Measurements from ENCODE around the gene TYW3.

DNA sequence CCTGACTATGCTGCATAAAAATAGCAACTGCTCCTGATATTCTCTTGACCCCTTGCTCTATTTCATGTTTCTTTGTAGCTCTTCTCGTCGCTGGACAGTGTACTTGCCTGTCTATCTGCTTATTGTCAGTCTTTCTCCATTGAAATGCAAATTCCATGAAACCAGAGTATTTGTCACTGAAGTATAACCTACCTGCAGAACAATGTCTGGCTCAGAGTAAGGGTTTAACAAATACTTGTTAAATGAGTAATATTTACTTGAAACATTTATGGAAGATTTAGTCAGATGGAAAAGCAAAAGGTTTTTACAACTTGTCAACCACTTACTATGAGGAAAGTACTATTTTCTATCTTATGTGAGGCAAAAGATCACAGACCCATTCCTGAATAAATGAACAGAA, 39.5 kb upstream of the TYW3 start:
- TF ChIP-seq, protein P1, sequence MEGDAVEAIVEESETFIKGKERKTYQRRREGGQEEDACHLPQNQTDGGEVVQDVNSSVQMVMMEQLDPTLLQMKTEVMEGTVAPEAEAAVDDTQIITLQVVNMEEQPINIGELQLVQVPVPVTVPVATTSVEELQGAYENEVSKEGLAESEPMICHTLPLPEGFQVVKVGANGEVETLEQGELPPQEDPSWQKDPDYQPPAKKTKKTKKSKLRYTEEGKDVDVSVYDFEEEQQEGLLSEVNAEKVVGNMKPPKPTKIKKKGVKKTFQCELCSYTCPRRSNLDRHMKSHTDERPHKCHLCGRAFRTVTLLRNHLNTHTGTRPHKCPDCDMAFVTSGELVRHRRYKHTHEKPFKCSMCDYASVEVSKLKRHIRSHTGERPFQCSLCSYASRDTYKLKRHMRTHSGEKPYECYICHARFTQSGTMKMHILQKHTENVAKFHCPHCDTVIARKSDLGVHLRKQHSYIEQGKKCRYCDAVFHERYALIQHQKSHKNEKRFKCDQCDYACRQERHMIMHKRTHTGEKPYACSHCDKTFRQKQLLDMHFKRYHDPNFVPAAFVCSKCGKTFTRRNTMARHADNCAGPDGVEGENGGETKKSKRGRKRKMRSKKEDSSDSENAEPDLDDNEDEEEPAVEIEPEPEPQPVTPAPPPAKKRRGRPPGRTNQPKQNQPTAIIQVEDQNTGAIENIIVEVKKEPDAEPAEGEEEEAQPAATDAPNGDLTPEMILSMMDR (IDR thresholded peaks at IDR 0.05 in 4 of 5, conservative IDR thresholded peaks at IDR 0.05 in 1 of 5) = no peak
- TF ChIP-seq POLR2A (IDR thresholded peaks at IDR 0.05) = no peak

Measured in gastrocnemius medialis (tissue), 4 donors.